K562 treated with DMSO at 1 percent for 48 hours (cell line): ENCODE results near the gene COPS7A. TPM values are rescaled to one million over a fixed set of nuclear protein-coding genes. Genes with fewer than 3 reads are reported as not detected.

Experiments
- total RNA-seq: library from RNA; unstranded; fragments of 300-600 nt; gene quantifications from 2 replicates; pipeline ENCODE4 v1.2.3, GENCODE V29; 2022; ENCODE audit warnings: low replicate concordance; ENCODE audit errors: extremely low read depth

Gene COPS7A, protein sequence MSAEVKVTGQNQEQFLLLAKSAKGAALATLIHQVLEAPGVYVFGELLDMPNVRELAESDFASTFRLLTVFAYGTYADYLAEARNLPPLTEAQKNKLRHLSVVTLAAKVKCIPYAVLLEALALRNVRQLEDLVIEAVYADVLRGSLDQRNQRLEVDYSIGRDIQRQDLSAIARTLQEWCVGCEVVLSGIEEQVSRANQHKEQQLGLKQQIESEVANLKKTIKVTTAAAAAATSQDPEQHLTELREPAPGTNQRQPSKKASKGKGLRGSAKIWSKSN
- not detected in 2 replicates for total RNA-seq

DNA sequence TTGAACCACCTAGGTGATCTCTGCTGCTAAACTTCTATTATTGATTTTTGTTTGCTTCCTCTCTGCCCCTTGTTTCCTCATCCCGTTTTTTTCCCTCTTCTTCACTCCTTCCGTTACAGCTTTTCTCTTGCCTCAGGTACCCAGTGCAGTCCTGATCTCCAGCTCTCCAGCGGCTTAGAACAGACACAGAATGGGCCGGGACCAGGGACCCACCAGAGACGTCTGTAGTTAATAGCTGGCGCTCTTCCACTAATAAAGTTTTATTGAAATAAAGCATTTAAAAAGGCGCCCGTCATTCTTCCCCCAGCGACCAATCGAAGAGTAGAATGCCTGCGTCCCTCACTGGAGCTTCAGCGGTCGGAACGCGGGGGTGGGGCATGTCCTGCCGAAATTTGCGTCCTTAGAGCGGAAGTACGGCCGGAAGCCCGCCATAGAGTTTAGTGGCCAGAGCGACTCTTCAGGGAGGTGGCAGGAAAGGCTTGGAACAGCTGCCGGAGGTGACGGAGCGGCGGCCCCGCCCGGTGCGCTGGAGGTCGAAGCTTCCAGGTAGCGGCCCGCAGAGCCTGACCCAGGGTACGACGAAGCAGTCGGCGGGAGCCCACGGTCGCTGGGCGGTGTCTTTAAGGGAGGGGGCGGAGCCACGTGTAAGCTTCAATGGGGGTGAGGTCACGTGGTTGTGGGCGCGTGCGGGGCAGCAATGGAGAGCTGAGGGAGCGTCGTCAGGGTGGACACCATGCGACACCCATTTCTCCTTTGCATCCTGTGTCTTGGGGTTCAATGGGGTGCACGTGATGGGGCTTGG is at the start of gene COPS7A:
Gene COPS7A, plus strand, starts transcription at position 440 of the 802 bp plus-strand sequence. CDS start 611 bp downstream, outside the sequence.

DNA sequence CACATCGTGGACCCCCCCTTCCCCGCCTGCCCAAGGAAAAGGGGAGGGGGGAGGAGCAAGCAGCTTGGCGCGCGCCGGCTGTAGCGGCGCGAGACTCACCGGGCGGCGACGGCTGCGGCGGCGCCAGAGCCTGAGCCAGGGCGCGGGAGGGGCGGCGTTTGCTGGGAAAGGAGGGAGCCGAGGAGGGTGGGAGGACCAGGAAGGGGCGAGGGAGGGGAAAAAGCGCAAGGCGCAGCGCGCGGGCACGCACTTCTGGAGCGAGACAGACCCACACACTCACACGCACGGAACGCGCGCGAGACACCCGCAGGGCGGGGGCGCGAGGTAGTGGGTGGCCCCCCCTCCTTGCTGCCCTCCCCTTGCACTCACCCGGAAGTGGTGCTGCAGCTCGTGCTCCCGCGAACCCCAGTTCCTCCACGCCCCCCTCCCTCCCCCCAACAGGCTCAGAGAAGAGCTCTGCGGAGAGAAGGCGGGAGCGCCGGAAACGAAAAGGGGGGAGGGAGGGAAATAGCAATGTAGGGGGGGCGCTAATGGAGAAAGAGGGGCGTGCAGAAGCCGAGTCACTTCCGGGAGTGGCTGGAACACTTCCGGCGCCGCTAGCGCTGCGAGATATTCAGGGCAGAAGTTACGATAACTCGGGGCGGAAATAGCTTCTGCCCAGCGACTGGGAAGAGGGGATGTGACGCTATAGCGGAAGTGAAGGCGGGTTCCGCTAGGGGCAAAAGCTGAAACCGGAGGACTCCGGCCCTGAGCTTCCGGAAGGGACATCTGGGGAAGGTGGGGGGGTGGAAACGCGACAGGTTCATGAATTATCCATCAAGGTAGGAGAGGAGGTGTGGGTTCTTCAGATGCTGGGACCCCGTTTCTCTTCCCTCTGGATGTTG is 34.6 kb upstream of the COPS7A start, which contains the start of gene ZNF384:
Gene ZNF384, minus strand, starts transcription at position 377 of the 884 bp plus-strand sequence. CDS start 9,855 bp downstream, outside the sequence.

DNA sequence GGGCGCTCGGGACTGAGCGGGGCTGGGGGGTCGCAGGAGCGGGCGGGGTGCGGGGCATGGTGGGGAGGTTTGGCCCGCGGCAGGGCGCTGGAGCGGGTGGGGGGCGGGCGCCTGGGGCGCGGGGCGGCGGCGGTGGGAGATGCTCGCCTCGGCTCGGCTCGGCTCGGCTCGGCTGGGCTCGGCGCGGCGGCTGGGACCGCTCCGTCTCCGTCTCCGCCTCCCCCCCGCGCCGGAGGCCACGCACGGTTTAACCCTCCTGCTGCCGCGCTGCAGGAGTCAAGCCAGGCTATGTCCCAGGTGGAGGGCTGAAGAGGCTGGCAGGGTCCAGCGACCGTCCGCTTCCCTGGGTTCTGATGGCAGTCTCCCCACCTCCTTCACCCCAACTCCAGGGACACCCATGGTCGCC is 23.2 kb upstream of the COPS7A start, which contains the start of gene PIANP:
Gene PIANP, minus strand, starts transcription at position 170 of the 406 bp plus-strand sequence. CDS start 2,754 bp downstream, outside the sequence.

DNA sequence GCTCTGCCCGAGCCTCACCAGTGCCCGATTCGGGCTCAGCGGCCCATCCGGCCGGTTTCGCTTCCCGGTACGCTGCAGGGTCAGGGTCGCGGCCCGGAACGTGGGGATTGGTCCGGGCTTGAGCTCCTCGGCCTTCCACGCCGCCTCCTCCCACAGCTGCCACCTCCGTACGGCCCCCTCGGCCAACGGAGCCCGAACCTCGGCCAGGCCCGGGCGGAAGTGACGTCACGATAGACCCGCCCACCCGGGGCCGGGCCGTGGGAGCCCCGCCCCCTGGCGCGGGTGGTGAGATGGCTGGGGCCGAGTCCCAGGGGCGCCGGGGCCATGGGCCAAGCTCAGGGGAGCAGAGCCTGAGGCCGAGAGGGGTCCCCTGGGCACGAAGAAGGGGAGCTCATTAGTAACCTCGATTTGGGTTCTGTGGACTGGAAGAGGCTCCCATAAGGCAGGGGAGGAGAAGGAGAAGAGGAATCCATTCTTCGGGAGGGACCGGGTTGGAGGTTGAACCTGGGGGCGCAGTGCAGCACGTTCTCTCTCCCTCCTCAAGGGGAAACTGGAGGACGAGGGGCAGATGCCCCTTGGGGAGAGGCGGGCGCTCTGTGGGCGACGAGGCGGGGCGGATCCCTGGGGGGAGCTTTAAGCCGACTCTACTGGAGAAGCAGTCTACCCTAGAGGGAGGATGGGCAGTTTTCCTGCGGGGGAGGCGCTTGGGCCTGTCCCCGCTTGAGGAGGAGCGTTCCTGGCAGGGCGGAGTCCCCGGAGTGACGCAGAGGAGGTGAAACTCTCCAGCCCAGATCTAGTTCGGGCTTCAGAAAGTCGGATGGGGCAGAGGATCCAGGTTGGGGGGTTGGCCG is 29.3 kb downstream of the COPS7A start, which contains the start of gene MLF2:
Gene MLF2, minus strand, starts transcription at position 221 of the 851 bp plus-strand sequence. CDS start 807 bp downstream, outside the sequence.

DNA sequence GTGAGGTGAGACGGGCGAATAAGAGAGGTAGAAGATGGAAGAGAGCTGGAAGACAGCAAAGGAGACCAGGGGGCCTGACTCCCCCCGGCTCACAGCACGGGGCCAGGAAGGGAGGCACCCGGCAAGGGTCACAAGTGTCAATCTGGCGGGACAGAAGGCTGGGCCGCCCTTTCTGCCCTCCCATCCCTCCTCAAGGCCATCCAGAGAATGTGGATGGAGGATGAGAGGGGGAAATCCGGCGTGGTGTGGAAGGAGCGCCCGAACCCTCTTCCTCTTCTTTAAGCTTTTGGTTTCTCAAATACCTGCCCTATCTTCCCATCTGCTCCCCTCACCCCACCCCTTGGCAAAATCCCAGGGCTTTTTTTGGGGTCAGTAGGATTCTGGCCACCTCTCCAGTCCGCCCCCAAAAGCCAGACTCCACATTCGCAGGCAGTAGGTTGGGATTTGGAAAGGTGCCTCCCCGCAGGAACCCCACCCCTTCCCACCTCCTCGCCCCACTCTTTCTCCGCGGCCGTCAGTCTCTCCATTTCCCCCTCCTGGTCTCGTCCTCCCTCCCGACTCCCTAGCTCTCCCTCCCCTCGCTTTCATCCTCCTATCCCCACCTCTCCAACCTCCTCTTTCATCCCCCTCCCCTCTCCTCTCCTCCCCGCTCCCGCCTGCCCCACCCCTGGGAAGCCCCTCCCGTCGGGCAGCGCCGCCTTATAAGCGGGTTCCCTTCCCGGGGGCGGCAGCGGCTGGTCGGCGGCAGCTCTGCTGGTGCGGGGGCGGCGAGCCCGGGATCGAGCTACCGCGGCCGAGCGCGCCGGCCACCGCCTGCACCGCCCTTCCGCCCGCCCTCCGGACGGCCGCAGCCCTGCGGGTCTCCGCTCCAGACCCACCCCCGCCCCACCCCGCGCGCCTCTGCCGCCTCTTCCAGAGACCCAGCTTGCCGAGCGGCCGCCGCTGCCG is 42.1 kb downstream of the COPS7A start, which contains the start of gene PTMS:
Gene PTMS, plus strand, starts transcription at position 730 of the 948 bp plus-strand sequence. CDS start 343 bp downstream, outside the sequence.

DNA sequence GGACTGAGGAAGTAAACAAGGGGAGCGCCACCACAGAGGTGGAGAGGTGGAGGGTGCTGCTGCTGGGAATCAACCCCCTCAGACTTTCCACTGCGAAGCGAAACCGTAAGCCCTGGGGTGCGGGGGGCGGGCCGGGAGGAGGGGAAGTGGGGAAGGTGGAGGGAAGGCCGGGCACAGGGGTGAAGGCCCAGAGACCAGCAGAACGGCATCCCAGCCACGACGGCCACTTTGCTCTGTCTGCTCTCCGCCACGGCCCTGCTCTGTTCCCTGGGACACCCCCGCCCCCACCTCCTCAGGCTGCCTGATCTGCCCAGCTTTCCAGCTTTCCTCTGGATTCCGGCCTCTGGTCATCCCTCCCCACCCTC is 48.5 kb downstream of the COPS7A start, which contains the start of gene LAG3:
Gene LAG3, plus strand, starts transcription at position 190 of the 365 bp plus-strand sequence. CDS start 333 bp downstream, outside the sequence.

Other genes starting within 250 kb of the COPS7A start
- not detected in 2 replicates for gene MRPL51, start 230.8 kb upstream of the COPS7A start, total RNA-seq
- not detected in 2 replicates for gene NCAPD2, start 229.9 kb upstream of the COPS7A start, total RNA-seq
- gene GAPDH, start 189.5 kb upstream of the COPS7A start, total RNA-seq = 996 and 1,689 TPM in 2 replicates
- gene IFFO1, start 168.0 kb upstream of the COPS7A start, total RNA-seq = not detected in 2 replicates
- gene NOP2, start 155.8 kb upstream of the COPS7A start, total RNA-seq = not detected in 2 replicates
- gene CHD4, start 116.7 kb upstream of the COPS7A start, total RNA-seq = 161 and 363 TPM in 2 replicates
- gene LPAR5, start 88.1 kb upstream of the COPS7A start, total RNA-seq = not detected in 2 replicates
- gene ACRBP, start 76.6 kb upstream of the COPS7A start, total RNA-seq = not detected in 2 replicates
- gene ING4, start 60.9 kb upstream of the COPS7A start, total RNA-seq = not detected in 2 replicates
- not detected in 2 replicates for gene ZNF384, start 34.7 kb upstream of the COPS7A start, total RNA-seq
- not detected in 2 replicates for gene PIANP, start 23.2 kb upstream of the COPS7A start, total RNA-seq
- not detected in 2 replicates for gene MLF2, start 29.1 kb downstream of the COPS7A start, total RNA-seq
- gene PTMS, start 42.3 kb downstream of the COPS7A start, total RNA-seq = 561 TPM in 1 of 2 replicates, not detected in the other
- not detected in 2 replicates for gene LAG3, start 48.5 kb downstream of the COPS7A start, total RNA-seq
- gene CD4, start 65.5 kb downstream of the COPS7A start, total RNA-seq = not detected in 2 replicates
- gene GPR162, start 97.8 kb downstream of the COPS7A start, total RNA-seq = not detected in 2 replicates
- not detected in 2 replicates for gene P3H3, start 104.4 kb downstream of the COPS7A start, total RNA-seq
- not detected in 2 replicates for gene GNB3, start 116.9 kb downstream of the COPS7A start, total RNA-seq
- not detected in 2 replicates for gene CDCA3, start 127.2 kb downstream of the COPS7A start, total RNA-seq
- 152 TPM in 1 of 2 replicates, not detected in the other for gene USP5, start 128.1 kb downstream of the COPS7A start, total RNA-seq
- gene TPI1, start 143.5 kb downstream of the COPS7A start, total RNA-seq = 376 TPM in 1 of 2 replicates, not detected in the other
- not detected in 2 replicates for gene SPSB2, start 149.3 kb downstream of the COPS7A start, total RNA-seq
- not detected in 2 replicates for gene LRRC23, start 180.8 kb downstream of the COPS7A start, total RNA-seq
- gene ENO2, start 190.5 kb downstream of the COPS7A start, total RNA-seq = not detected in 2 replicates
- not detected in 2 replicates for gene ATN1, start 203.9 kb downstream of the COPS7A start, total RNA-seq
- not detected in 2 replicates for gene RNU7-1, start 219.8 kb downstream of the COPS7A start, total RNA-seq
- not detected in 2 replicates for gene C12orf57, start 220.0 kb downstream of the COPS7A start, total RNA-seq
- not detected in 2 replicates for gene PTPN6, start 227.3 kb downstream of the COPS7A start, total RNA-seq
- not detected in 2 replicates for gene PHB2, start 246.6 kb downstream of the COPS7A start, total RNA-seq
- gene EMG1, start 246.9 kb downstream of the COPS7A start, total RNA-seq = not detected in 2 replicates